HG03565 (cell line): ENCODE results near the gene CLDN9.

ENCODE experiments used
- ATAC-seq: cut with Tn5 transposase; IDR thresholded peaks from one replicate; pipeline ENCODE4 v1.9.1; 2021; ENCODE audit warnings: mild to moderate bottlenecking, moderate library complexity; ENCODE audit not compliant: unreplicated experiment

CLDN9 gene

DNA sequence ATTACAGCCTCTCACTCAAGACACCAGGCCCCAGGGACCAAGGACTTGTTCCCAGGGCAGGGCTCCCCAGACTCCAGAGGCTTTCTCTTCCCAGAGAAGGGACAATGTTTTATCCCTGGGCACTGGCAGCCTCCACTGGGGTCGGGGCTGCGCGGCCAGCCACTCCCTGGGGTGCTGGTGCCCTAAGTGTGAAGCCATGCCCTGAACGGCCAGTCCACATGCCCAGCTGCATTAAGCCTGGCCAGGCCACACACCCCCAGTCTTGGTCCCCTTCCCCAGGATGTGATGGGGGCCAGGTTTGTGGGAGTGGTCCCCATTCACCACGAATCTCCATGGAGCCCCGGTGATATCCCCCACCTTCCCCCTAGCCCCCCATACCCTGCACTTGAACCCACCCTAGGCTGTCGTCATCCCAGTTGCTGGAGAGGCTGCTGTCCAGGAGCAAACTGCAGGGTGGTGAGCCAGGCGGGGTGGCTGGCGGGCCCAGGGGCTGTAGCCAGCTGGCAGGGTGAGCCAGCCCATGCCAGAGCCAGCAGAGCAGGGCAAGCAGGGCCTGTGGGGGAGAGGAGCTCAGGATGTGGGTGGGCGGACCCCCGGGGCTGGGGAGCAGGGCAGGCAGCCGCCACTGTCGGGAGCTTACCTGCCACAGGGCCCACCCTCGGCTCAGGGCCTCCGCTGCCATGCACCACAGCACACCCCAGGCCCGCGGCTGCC is 39.0 kb upstream of the CLDN9 start:
- no peak for ATAC-seq

GRCh38 chr16:2974319-2975056 is 38.2 kb upstream of the CLDN9 start:
- no peak for ATAC-seq

- ATAC-seq, result no peak
Measured at GRCh38 chr16:2975161-2975795, 37.4 kb upstream of the CLDN9 start.

DNA sequence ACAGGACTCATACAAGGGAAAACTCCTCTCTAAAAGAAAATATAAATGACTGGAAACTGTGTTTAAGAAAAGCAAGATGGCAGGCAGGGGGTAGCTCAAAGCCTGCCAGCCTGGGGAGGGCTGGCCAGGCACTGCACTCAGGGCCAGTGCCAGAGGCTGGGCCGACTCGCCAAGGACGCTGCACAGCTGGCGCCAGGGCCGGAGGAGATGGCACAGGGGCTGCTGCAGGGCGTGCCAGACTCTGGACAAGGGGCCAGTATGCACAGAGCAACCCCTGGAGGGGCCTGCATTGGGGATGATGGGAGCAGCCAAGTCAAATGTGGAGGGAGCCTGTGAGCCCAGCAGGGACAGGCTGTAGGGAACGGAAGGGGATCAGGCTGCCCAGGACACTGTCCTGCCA is 36.5 kb upstream of the CLDN9 start:
- ATAC-seq, result no peak

GRCh38 chr16:2976673-2977072 is 36.0 kb upstream of the CLDN9 start:
- no peak for ATAC-seq

DNA sequence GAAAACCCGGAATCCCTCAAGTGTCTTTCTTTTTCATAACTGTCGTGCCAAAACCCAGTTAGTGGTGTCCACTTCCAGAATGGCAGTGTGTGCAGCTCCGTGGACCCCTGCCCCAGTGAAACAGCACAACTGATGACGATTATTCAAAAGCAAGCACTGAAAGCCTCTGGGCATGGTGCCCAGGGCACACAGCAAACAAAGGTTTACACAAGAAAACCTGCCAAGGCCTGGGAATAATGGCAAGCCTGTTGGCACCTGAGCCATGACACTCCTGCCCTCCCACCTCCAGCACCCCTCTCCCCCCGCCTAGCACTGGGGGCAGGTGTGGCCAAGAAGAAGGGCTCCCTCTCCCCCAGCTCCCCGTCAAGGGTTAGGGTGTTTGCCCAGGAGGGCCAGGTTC is 35.3 kb upstream of the CLDN9 start:
- no peak for ATAC-seq

GRCh38 chr16:2979669-2980226 is 33.0 kb upstream of the CLDN9 start:
- ATAC-seq, result no peak

- ATAC-seq, result peak; percentile 66
Measured at GRCh38 chr16:2980227-2981176, 32.2 kb upstream of the CLDN9 start, which contains the start of gene PKMYT1. Gene PKMYT1, minus strand, starts transcription at chr16:2980446. Its CDS starts 789 bp downstream, at chr16:2979657.

- ATAC-seq, result no peak
Measured at GRCh38 chr16:2981177-2981898, 31.4 kb upstream of the CLDN9 start.

GRCh38 chr16:2981899-2982250 is 30.8 kb upstream of the CLDN9 start:
- no peak for ATAC-seq

- ATAC-seq, result no peak
Measured at GRCh38 chr16:2982402-2982801, 30.3 kb upstream of the CLDN9 start.

DNA sequence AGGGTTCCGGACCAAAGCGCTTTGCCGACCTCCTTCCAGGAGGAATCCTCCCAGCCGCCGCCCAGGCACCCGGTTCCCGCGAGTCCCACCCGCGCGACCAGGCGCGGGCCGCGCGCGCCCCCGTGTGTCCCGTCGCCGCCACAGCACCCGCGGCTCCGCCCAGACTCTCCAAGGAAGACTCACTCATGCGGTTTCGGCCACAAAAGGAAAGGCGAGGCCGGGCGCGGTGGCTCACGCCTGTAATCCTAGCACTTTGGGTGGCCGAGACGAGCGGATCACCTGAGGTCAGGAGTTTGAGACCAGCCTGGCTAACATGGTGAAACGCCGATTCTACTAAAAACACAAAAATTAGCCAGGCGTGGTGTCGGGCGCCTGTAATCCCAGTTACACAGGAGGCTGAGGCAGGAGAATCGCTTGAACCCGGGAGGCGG is 29.0 kb upstream of the CLDN9 start:
- peak; percentile 33 for ATAC-seq

GRCh38 chr16:2985462-2985861 is 27.3 kb upstream of the CLDN9 start:
- ATAC-seq, result no peak

DNA sequence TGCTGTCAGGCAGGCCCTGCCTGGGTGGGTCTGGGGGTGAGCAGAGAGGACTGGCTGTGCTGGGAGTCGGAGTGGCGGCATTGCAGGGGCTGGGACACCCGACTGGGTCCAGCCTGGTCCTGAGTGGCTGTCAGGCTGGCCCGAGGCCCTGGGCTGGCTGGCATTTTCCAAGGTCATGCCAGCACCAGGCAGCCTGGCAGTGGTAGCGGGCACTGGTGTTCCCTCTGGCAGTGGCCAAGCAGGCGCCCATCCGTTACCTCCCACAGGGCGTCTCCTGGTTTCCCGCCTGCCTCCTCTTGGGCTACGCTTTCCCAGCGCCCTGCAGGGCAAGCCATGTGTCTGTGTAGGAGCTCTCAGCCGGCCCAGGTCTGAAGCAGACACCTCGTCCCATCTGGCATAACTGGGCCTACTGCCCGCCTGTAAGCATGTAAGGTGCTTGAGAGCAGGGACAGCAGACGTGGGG is 26.8 kb upstream of the CLDN9 start:
- ATAC-seq, result no peak

GRCh38 chr16:2986623-2987188 is 26.0 kb upstream of the CLDN9 start:
- ATAC-seq, result no peak

- ATAC-seq, result no peak
Measured at GRCh38 chr16:2987286-2987685, 25.4 kb upstream of the CLDN9 start.

DNA sequence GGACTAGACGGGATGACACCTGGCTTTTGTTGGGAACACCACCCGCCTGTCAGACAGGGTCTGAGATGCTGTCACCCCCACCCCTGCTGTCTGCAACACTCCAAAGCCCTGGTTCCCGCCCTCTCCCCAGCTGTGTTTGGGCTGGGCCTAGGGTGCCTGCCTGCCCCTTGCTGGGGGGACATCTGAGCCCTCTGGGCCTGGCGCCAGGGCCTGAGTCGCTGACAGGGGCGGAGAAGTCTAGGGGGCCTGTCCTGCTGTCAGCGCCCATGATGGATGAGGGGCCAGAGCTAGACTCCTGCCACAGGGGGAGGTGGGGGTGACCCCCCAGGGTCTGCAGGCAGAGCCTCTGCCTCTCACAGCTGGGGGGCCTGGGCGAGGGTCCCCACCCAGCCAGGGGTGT is 24.9 kb upstream of the CLDN9 start:
- no peak for ATAC-seq

GRCh38 chr16:2988590-2989099 is 24.1 kb upstream of the CLDN9 start:
- no peak for ATAC-seq

- no peak for ATAC-seq
Measured at GRCh38 chr16:2990891-2991290, 21.8 kb upstream of the CLDN9 start.
